ENCODE results near the gene STARD7. TPM values are rescaled to one million over a fixed set of nuclear protein-coding genes. Genes with fewer than 3 reads are reported as not detected.

Gene STARD7
- total RNA-seq, 1 donor from 2014 or later: 103 TPM

DNA sequence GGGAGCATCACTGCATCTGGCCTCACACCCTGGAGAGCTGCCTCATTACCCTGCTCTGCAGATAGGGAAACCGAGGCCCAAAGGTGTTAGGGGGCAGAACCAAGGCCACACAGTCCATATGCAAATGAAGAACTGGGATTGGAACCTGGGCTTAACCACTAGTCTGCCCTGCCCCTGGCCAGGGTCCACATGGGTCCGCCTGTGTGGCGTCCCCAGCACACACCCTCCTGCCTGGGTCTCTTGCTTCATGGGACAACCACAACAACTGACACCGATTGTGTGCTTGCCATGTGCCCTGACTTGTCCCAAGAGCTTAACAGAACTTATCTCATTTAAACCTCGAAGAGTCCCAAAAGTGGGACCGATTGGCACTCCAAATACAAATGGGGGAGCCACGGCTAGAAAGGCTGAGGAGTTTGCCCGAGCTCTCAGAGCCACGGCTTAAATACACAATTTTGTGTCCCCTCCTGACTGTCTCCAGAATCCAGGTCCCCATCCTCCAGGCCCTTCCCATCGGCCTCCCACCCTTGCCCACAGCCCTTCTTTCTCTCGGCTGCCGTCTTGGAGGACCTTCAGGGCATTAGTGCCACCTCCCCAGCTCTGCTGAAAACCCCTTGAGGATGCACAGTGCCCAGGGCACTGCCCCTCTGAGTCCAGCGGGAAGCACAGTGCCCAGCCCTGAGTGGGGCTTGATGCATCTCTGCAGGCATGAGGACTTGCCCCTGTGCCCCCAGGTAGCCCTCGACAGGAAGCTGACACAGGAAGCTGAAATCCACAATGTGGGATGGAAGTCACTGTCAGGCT is 57.6 kb downstream of the STARD7 start:
- H3K9me3 Mint-ChIP-seq (ENCODE audit: unreplicated experiment): no peaks in the 10 kb centered on the region
- no peaks in the 10 kb centered on the region for H3K9me3 ChIP-seq (ENCODE audit: insufficient read depth, low read depth, low read length)
- peaks cover 55% of the 10 kb centered on the region for H3K27me3 Mint-ChIP-seq (ENCODE audit: low read depth, unreplicated experiment)
- no peak overlapping the region for H3K4me2 ChIP-seq (ENCODE audit: low read length)
- FAIRE-seq (no peak), DNase-seq (ENCODE audit: low read depth) (no peak)
- peaks cover 28% of the 10 kb centered on the region for H3K4me1 ChIP-seq (ENCODE audit: insufficient read depth, low read length)
- H3K4me1 Mint-ChIP-seq (ENCODE audit: low read depth, unreplicated experiment): peaks cover 4% of the 10 kb centered on the region
- TF ChIP-seq EZH2 (IDR thresholded peaks at IDR 0.05; ENCODE audit: insufficient read depth, low read length): no peak
- TF ChIP-seq, protein P1, sequence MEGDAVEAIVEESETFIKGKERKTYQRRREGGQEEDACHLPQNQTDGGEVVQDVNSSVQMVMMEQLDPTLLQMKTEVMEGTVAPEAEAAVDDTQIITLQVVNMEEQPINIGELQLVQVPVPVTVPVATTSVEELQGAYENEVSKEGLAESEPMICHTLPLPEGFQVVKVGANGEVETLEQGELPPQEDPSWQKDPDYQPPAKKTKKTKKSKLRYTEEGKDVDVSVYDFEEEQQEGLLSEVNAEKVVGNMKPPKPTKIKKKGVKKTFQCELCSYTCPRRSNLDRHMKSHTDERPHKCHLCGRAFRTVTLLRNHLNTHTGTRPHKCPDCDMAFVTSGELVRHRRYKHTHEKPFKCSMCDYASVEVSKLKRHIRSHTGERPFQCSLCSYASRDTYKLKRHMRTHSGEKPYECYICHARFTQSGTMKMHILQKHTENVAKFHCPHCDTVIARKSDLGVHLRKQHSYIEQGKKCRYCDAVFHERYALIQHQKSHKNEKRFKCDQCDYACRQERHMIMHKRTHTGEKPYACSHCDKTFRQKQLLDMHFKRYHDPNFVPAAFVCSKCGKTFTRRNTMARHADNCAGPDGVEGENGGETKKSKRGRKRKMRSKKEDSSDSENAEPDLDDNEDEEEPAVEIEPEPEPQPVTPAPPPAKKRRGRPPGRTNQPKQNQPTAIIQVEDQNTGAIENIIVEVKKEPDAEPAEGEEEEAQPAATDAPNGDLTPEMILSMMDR (IDR thresholded peaks at IDR 0.05; ENCODE audit: insufficient read depth, low read depth, low read length): no peak
- H3K79me2 ChIP-seq (ENCODE audit: insufficient read depth, low read length): no peaks in the 10 kb centered on the region
- H3K4me3 ChIP-seq (ENCODE audit: insufficient read depth, low read depth, low read length): no peak overlapping the region
- H3K36me3 Mint-ChIP-seq (ENCODE audit: low read depth, unreplicated experiment): no peaks in the 10 kb centered on the region
- no peaks in the 10 kb centered on the region for H3K27me3 ChIP-seq (ENCODE audit: insufficient read depth, low read length)
- H4K20me1 ChIP-seq (ENCODE audit: insufficient read depth, low read length): no peaks in the 10 kb centered on the region
- no peaks in the 10 kb centered on the region for H3K36me3 ChIP-seq (ENCODE audit: insufficient read depth, low read length)
- no peak overlapping the region for H3K27ac Mint-ChIP-seq (ENCODE audit: unreplicated experiment)
- H3K9ac ChIP-seq (ENCODE audit: low read length): no peak overlapping the region
- no peak overlapping the region for H3K27ac ChIP-seq (ENCODE audit: low read depth, low read length)
- no peak overlapping the region for H3K4me3 Mint-ChIP-seq (ENCODE audit: unreplicated experiment)
- H2AFZ ChIP-seq (ENCODE audit: low read depth, low read length): no peak overlapping the region

DNA sequence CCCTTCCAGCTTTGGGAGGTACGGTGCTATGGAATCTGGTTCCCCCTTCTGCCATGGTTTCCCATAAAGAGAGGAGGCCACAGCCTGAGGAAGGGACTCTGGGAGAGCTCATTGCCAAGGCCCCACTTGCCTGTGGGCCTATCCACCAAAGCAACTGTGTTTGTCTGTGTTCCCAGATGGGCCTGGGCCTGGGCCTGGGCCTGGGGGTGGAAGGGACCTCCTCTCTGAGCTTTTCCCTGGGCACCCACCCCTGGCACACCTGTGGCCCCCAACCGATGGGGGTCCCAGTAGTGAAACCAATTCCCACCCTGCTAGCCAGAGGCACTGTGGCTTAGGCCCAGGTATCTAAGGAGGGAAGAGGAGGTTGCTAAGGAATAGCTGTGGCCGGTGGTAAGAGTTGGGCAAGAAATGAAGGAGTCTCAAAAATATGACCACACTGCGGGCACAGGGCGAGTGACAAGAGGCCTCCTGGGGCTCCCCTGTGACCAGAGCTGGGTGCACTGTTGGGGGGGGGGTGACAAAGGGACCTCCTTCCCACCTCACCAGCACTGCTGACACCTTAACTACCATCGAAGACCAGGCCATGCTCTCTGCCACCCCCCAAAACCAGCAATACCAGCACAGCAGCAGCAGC is 58.5 kb downstream of the STARD7 start:
- Mint-ChIP-seq H3K36me3 (ENCODE audit: low read depth, unreplicated experiment) (no peaks in the 10 kb centered on the region), H3K4me1 (ENCODE audit: low read depth, unreplicated experiment) (peaks cover 4% of the 10 kb centered on the region), H3K27ac (ENCODE audit: unreplicated experiment) (no peak overlapping the region), H3K4me3 (ENCODE audit: unreplicated experiment) (no peak overlapping the region), H3K9me3 (ENCODE audit: unreplicated experiment) (no peaks in the 10 kb centered on the region), H3K27me3 (ENCODE audit: low read depth, unreplicated experiment) (peaks cover 46% of the 10 kb centered on the region)
- Histone ChIP-seq H3K4me3 (ENCODE audit: insufficient read depth, low read depth, low read length) (no peak overlapping the region), H3K4me2 (ENCODE audit: low read length) (no peak overlapping the region), H3K79me2 (ENCODE audit: insufficient read depth, low read length) (no peaks in the 10 kb centered on the region), H3K27ac (ENCODE audit: low read depth, low read length) (no peak overlapping the region), H3K36me3 (ENCODE audit: insufficient read depth, low read length) (no peaks in the 10 kb centered on the region), H4K20me1 (ENCODE audit: insufficient read depth, low read length) (no peaks in the 10 kb centered on the region), H3K9ac (ENCODE audit: low read length) (no peak overlapping the region), H3K4me1 (ENCODE audit: insufficient read depth, low read length) (peaks cover 34% of the 10 kb centered on the region), H3K27me3 (ENCODE audit: insufficient read depth, low read length) (no peaks in the 10 kb centered on the region), H3K9me3 (ENCODE audit: insufficient read depth, low read depth, low read length) (no peaks in the 10 kb centered on the region), H2AFZ (ENCODE audit: low read depth, low read length) (no peak overlapping the region)
- DNase-seq (ENCODE audit: low read depth) (no peak), FAIRE-seq (no peak)
- no peak for TF ChIP-seq EZH2 (IDR thresholded peaks at IDR 0.05; ENCODE audit: insufficient read depth, low read length)
- TF ChIP-seq, protein P1 (IDR thresholded peaks at IDR 0.05; ENCODE audit: insufficient read depth, low read depth, low read length): no peak

Measured in astrocyte (in vitro differentiated cells and primary cell).